ENCODE measurements around the gene MARK3.
"Not testable (repeated sequence)": the region's sequence is repeated elsewhere in the genome, so short reads cannot be mapped to it uniquely, and the experiment has no call there.

The MARK3 gene

DNA sequence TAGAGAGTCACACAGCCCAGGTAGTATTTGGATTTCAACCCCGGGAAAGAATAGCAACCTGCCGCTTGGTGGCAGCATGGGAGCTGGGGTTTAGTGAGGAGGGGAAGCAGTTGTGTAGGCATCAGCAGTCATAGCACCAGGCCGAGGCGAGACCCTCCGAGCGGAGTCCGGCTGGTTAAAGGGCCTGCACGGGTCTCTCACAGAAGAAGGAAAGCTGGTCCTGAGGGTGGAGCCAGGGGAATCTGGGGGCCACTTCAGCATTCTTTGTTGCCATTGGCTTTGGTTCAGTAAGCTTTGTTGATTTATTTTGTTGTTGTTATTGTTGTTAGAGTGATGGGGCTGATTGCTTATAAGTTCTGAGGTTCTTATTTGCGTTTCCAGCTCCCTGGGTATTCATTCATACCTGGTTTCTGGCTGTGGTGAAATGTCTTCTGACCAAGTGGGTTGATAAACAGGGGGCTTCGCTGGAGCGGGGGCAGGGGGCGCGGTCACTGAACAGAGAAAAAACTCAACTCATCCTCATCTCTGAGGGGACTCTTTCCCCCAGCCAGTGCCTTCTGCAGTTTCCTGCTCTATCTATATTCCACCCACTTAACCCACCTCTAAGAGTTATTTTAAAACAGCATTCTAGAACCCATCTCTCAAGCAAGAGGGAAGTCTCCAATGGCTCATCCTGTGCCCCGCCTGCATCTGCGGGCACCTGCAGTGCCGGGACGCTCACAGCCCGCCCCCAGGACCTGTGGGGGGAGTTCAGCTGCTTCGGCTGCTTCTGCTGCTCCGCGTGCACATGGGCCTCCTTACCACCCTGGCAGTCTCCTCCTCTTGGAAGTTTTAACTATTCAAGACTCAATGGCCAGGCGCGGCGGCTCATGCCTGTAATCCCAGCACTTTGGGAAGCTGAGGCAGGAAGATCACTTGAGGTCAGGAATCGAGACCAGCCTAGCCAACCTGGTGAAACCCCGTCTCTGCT, 125.8 kb downstream of the MARK3 start:
- DNase-seq: peak in 2 of 58 donors; percentile 33 to 43

DNA sequence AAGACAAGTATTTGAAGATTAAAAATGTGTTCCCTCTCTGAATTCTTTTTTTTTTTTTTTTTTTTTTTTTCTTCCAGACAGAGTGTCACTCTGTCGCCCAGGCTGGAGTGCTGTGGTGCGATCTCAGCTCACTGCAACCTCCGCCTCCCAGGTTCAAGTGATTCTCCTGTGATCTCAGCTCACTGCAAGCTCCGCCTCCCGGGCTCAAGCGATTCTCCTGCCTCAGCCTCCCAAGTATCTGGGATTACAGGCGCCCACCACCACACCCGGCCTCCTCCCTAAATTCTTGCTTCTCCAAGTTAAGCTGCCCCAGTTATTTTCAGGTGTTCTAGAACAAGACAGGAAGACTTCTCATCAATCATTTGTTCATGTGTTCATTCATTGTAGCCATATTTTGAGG, 127.0 kb downstream of the MARK3 start:
- not testable (repeated sequence) for DNase-seq

DNA sequence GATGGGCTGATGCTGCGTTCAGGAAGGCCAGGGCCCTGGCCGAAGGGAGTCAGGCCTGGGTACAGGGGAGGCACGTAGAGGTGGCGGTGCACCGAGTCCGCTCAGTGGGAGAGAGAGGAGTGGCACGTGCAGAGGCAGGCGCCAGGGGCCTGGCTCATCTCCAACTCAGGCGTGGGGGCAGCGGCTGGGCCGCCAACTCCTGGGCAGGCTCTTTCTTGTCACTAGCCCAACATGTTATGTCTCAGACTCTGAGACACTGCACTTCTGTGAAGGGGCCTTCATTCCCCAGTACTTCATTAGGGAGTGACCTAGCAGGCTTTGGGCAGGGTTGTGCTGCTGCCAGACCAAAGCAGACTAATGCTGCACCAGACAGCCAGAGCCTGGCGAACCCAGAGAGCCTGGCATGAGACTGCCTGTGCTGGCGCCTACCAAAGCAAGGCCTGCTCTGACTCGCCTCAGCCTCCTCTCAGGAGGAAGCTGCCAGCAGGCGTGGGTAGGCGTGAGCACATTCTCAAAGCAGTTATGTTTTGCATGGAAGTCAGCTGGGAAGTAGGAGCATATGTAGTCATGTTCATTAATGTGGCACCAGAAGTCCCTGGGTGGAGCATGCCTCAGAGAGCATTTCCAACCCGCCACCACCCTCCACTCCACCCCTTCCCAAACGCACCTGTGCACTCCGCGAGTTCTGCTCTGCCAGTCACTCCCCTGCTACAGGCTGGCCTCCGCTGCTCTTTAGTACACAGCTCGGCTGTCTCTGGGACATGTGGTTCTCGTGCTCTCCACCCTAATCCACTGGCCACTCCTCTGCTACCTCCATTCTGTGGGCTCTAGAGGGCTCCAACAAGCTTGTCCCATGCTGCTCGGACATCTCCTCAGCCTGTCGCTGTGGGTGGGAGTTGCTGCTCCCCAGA, 127.7 kb downstream of the MARK3 start:
- DNase-seq: peak in 50 of 58 donors; percentile 37 to 92 (median 74)

DNA sequence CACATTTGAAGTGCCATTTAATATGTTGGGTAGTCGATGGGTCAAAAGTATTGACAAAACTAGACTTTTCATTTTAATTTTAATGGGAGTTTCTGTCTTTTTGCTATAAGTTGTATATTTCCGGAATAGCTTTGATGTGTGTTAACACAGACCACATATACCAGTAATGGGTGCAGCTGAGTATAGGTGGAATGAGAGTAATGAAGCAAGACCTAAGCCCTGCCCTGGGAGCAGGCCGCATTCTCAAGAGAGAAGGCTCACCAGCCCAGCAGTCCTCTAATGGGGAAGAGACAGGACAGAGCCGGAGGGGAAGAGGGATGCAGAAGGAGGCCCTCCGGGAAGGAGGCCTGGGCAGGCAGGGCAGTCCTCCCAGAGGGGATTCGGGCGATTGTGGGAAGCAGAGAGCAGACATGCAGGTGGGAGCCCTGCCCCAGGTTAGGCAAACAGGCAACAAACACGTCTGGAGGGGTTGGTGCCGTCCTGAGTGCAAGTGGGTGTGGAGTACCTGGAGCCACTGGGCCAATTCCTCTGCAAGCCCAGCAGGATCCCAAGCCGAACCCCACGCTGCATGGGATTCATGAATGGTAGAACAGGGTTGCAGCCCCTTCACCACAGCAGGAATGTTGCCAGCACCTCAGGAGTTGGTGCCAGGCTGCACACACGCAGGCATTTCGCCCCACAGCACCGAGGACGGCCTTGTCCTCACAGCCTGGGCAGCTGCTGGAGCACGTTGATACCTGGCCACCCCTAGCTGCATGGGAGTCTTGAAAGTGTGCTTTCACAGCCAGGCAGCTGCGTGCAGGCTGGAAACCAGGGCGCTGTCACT, 129.6 kb downstream of the MARK3 start:
- DNase-seq: no peak

DNA sequence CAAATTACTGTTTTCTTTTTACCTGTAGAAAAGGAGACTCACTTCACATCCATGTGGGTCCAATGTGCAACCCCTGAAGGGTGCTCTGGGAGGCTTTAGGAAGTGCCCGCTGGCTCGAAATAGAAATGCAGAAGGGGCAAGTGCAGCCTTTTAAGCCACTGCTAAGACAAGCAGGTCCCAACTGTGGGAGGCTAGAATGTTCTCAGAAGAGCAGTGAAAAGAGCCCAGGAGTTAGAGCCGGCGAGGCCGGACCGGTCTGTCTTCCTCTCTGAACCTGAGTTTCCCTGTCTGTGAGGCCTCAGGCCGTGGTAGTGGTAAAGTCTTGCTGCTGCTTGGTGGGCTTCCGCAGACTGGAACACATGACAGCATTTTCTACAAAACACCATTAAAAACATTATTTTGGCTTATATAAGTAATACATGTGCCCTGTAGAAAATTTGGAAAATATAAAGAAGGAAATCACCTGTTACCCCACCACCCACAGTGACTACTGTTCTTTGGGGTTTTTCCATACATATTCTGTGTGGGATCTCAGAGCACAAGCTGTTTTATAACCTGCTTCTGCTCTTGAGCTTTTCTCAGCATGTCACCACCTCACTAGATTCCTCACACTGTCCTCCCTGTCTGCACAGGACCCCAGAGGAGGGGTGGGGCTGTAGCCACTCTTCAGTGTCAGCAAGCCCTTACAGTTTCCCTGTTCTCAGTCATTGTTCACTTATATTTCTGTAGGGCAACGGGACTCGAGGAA, 131.4 kb downstream of the MARK3 start:
- peak in 2 of 58 donors; percentile 20 to 37 for DNase-seq

DNA sequence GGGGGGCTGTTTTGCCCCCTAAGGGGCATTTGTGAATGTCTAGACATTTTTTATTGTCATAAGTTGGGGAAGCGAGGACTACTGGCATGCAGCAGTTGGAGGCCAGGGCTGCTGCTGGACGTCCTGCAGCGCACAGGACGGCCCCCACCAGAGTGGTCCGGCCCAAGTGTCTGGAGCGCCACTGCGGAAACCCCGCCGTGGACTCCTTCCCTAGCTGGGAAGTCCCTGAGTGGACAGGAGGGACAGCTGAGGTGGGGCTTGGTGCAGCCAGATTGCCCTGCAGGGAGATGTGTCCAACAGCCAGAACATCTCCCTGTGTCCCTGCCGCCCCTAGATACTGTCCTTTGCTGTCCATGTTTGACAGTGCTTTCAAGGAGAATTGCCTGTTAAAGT, 132.0 kb downstream of the MARK3 start:
- no peak for DNase-seq

DNA sequence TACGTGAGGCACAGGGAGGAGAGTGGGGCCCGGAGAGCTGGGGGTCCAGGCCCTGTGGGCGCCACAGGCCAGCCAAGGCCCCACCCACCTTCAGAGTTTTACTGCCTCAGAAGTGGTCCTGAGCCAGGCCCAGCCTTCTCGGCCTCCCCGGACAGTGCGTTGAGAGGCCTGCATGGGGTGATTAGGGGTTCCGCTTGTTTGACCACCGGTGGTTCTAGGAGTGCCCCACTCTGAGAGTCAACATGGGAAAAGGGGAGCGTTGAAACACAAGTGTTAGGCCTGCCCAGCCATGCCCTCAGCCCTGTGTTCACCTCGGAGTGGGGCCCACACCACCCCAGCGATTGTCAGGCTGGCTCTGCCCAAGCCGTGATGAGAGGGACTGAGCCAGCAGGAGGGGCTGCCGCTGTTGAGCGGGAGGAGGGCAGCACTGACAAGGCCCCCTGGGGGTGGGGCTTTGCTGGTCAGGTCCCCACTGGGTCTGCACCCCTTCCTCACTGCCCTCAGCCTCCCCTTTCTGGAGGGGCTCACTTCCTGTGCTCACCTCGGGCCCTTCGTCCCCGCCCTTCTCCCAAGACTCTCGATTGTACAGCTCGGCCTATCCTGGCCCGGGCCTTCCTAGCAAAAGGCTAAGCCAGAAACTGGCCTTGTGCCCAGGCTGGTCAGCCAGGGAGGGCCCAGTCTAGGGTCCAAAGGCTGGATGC, 132.7 kb downstream of the MARK3 start:
- peak in 11 of 58 donors; percentile 40 to 65 (median 46) for DNase-seq

DNA sequence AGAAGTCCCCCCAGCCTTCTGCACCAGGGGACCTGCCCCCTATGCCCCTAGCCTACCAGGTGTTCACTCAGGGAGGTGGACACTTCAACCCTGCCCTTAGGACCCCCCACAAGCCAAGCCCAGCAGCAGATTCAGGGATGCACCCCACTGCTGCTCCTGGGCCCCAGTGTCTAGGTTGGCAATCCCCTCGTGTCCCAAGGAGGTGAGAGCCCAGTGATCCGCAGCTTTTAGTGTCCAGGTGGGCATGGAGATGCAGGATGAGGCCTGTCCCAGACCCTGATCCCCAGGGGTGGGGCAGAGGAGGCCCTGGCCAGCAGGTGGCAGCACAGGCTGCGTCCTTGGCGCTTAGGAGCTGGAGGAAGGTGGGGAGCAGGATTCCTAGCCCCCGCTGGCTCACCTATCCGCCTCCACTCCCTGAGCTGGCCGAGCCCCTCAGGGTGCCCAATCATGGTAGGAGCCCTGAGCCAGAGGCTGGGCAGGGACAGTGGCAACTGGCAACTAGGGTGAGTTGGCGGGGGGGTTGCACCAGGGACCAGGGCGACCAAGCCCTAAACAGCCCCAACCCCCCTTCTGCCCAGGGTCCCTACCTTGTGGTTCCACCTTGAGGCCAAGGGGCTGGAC, 133.3 kb downstream of the MARK3 start:
- DNase-seq: peak in 46 of 58 donors; percentile 24 to 72 (median 52)

DNA sequence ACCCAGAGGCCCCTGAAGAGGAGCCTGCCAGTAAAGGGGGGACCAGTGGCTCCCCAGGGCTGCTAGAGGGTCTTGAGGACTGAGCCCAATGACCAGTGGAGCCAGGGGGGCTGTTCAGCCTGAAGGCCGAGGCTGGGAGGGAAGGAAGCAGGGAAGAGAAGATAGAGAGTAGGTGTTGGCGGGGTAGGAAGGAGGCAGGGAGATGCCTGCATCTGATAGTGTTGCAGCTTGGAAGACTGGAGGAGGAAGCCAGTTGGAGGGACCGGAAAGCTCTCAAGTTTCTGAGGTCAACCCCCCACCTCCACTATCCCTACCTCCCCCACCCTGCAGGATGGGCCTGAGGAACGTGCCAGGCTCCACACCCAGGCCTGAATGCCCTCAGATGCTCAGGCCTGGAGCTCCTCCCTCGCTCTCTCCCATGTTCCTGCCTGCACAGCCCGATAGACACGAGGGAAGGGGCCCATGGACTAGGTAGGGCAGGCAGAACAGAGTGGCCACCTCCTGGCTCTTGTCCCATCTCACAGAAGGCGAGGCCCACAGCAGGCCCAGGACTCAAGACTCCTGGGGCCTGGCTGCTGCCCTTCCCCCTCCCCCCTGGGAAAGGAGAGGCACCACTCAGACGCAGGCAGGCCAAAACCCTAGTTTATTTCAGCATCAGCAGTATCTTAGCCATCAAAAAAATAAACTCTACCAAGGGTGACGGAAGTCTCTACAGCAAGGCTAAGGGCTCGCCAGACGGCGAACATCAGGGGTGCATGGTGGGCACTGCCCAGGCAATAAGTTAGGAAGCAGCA, 134.0 kb downstream of the MARK3 start:
- DNase-seq: peak in 3 of 58 donors; percentile 36 to 52 (median 41)

DNA sequence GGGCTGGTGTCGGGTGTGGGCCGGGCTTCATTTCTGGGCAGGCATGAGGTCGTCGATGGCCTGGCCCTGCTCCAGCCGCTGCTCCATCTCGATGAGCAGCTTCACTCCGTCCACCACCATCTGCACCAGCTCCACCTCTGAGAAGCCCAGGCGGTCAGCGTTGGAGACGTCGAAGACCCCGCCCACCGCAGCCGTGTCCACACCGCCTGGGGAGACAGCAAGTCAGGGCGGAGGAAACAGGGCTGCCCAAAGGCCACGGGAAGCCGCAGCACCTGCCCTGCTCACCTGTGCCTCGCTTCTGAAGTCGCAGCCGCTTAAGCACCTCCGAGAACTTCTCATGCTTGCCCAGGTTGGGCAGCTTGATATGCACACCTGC, 134.6 kb downstream of the MARK3 start:
- peak in 3 of 58 donors; percentile 30 to 33 (median 32) for DNase-seq

DNA sequence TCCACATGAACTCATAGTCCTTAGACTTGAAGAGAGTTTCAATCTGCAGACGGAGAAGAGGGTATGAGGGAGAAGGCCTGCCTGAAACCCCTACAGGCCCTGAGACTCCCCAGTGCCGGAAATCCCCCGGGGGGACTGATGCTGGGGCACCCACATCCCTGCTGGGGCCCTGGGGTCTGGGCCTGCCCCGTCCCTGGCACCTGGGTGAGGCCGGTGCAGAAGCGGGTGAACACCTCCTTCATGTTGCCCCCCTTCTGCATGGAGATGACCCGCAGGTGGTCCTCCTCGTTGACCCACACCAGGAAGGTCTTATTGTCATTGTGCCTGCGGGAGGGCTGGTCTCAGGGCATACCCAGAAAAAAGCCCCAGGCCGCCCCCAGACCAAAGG, 135.0 kb downstream of the MARK3 start:
- no peak for DNase-seq

DNA sequence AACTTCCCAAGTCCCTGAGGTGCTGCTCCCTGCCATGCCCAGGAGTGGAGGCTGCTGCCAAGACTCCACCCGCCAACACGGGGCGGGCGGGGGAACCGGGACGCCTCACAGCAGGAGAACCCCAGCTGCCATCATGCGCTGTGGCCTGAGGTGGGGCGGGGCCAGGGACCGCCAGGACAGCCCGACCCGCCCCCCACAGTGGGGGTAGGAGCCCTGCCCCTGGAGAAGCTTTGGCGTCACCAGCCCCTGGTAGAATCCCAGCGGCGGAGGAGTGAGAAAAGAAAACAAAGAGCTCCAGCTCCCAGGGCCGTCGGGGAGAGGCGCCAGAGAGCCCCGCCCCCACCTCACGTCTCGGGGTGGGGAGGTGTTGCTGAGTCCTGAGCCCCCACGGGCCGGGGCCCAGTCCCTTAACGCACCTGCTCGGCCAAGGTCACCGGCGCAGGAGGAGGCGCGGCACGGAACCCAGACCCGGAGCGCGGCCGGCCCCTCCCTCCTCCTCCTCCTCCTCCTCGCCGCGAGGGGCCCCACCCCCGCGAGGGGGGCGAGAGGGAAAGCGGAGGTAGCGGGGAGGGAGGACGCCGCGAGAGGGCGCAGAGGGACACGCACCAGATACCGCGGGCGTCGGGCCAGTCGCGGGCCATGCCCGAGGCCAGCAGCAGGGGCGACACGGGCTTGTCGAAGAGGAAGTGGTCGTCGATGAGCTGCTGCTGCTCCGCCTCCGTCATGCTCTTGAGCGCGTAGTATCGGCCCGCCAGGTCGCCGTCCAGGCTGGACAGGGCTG, 135.6 kb downstream of the MARK3 start:
- peak in 49 of 58 donors; percentile 42 to 86 (median 72) for DNase-seq

DNA sequence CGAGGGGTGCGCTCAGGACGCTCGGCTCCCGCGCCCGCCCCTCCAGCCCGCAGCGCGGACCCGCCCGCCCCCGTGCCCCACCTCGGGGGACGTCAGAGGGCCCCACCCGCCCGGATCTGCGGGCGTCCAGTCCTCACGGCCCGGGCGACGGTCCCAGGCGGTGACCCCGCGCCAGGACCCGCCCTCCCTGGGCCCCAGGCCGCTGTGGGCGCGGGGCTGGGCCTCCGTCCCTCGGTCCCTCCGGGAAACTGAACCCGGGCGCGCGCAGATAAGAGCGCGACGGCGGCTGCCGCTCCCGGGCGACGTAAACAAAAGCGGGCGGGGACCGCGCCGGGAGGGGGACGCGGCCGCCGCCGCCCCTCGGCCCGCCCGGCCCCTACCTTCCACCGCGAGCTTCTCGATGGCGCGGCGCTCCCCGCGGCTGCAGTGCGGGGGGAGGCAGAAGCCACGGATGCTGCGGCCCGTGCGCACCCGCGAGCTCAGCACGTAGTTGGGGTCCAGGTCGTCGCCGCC, 136.3 kb downstream of the MARK3 start:
- DNase-seq: peak in 11 of 58 donors; percentile 63 to 86 (median 78)

DNA sequence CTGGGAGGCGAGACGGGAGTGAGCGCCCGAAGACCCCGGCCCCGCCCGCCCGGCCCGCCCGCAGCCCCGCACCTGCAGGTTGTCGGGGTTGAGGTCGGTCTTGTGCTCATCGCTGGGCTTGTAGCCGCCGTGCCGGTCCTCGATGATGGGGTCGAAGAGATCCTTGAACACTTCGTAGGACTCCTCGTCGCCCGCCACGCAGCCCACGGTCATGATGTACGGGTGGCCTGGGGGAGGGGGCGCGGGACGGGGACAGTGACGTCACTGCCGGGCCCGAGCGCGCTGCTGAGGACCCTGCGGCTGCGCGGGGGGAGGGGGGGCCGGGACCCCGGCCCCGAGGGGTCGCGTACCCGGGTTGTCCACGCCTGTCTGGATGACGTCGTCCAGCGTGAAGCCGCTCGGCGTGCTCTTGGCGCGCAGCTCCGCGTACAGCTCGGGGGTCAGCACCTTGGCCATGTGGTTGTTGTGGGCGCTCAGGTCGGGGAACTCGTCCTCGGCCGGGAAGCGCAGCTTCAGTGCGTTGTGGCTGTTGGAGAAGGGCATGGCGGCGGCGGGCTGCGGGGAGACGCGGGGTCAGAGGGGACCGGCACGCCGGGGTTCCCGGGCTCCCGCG, 136.8 kb downstream of the MARK3 start:
- DNase-seq: peak in 3 of 58 donors; percentile 34 to 60 (median 40)

DNA sequence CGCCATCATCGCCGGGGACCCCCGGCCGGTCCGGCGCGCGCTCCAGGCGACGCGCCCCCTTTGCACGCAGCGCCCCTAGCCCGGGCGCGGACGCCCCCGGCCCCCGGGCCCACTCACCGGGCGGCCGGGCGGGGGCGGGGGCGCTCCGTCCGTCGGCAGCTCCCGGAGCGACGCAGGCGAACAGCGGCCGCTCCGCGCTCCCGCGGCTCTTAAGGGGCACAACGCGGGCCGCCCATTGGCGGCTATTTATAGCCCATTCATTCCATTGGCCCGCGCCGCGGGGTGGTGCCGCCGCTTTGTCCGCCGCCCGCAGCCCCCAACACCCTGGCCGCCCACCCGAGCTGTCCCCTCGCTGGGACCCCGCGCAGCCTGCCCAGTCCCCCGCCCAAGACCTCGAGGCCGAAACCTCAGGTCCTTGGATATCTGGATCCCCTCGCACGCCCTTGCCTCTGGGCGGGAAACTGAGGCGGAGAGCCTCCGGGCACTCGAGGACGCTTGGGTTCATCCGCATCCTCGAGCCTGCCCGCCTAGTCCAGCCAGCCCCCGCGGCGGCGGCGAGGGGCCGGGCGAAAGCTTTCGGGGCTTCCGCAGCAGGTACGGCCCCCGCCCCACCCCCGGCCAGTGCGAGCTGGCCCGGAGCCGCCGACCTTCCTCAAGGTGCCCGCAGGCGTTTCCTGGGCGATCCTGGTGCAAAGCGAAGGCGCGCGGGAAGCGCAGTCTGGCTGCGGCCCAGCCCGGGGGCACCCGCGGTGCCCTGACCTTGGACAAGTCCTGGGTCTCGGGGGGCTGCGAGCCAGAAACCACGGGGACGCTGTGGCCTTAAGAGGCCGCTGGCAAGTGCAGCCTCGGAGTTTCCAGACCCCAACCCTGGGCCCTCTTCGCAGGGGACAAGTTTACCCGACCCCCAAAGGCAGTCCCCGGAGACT, 137.7 kb downstream of the MARK3 start, which contains the start of gene CKB:
CKB (minus strand) TSS at position 182 of the 926 bp plus-strand sequence. CDS start 337 bp downstream, outside the sequence.
- DNase-seq: peak in 52 of 58 donors; percentile 27 to 88 (median 75)
